NCI-H146 treated with DMSO at 0.1 percent for 48 hours (cell line): ENCODE measurements around the gene SERPINA10.

Experiments used
- DNase-seq: peaks from one replicate; lab custom pipeline; 2025; ENCODE audit not compliant: unreplicated experiment; lab: John Stamatoyannopoulos, UW

Gene SERPINA10

DNA sequence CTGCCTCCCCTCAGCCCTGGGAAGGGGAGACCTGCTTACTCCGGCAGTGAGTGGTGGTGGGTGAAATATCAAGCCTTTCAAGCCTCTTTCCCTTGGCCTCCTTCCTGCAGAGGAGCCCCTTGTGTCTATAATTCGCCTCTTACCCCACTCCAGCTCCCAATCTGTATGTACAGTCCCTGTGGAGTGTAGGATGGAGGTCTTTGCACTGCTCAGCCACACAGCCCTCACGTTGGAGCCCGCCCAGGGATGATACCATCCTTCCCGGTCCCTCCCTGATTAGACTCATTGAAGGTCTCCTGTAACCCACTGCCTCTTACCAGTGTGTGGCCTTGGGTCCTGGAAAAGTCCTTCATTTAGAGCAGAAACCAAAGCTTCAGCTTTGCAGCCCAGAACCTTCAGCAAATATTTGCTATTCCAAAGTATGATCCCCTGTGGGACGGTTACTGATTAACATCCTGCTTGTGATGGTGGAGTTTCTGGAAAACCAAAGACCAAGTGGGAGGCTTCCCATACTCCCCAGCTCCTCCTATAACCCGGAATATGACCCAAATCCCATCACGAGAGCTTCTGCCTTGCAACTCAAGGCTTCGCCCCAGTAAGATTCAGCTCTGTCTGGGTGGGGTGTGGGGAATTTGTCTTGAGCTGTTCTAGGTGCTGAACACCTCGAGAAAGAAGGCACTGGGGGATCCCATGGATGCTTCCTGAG lies at the start of gene SERPINA10:
Gene SERPINA10, minus strand, starts transcription at position 397 of the 706 bp plus-strand sequence. CDS start 2,675 bp downstream, outside the sequence.
- DNase-seq, result no peak

DNA sequence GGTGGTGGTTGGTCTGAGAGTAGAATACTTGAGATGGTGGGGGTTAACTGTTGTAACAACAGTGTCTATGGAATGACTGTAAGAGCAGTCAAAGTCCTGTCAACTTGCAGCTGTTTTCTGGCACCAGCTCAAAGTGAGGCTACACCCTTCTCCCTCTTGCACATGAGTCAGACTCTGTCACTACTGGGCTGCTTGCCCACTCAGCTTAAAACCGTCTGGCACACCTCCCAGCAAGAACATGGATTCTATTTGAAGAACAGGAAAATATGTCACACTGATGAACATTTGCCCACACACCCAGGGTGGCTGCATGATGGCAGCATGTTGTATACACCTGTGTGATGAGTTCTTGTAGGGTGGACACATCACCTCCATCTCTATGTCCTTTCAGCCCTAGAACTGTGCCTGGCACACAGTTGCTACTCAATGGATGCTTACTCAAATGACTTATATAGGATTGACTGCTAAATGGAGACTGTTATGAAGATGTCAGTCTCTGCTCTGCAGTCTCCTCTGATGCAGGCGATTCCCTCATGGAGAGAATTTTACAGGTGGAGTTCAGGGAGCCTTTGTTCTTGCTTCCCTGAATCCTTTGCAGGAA lies 49.4 kb upstream of the SERPINA10 start:
- DNase-seq, result no peak

- no peak for DNase-seq
These were observed 48.7 kb upstream of the SERPINA10 start for GRCh38 chr14:94341656-94342333.

DNA sequence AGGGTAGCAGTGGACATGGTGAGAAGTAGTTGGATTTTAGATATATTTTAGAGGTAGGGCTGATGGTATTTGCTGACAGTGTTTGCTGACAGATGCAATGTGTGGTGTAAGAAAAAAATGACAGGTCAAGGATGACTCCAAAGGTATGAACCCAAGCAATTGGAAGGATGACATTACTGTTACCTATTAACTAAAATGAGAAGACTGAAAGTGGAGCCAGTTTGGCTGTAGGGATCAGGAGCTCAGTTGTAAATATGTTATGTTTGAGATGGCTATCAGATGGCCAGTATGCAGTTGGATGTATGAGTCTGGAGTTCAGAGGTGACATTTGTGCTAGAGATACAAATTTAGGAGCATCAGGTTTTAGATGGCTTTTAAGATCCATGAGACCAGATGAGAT lies 47.5 kb upstream of the SERPINA10 start:
- no peak for DNase-seq

- no peak for DNase-seq
These were observed 45.0 kb upstream of the SERPINA10 start for GRCh38 chr14:94338023-94338422.

DNA sequence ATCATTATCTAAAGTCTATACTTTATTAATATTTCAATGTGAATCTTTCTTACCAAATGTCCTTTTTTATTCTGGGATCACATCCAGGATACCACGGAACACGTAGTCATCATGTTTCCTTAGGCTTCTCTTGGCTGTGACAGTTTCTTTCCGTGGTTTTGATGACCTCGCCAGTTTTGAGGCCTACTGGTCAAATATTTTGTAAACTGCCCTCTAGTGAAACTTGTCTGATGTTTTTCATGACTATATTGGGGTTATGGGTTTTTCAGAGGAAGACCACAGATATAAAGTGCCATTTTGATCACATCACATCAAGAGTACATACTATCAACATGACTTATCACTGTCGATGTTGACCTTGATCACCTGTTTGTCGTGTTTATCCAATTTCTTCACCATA lies 44.2 kb upstream of the SERPINA10 start:
- DNase-seq, result no peak

GRCh38 chr14:94334872-94335271 lies 41.8 kb upstream of the SERPINA10 start:
- no peak for DNase-seq

DNA sequence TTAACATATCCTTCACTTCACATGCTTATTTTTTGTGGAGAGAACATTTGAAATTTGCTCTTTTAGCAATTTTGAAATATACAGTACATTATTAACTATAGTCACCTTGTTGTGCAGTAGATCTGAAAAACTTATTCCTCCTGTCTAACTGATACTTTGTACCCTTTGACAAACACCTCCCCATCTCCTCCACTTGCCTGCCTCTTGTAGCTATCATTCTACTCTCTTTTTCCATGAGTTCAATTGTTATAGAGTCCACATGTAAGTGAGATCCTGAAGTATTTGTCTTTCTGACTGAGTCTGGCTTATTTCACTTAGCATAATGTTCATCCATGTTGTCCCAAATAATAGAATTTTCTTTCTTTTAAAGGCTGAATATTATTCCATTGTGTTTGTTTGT lies 39.5 kb upstream of the SERPINA10 start:
- no peak for DNase-seq

DNA sequence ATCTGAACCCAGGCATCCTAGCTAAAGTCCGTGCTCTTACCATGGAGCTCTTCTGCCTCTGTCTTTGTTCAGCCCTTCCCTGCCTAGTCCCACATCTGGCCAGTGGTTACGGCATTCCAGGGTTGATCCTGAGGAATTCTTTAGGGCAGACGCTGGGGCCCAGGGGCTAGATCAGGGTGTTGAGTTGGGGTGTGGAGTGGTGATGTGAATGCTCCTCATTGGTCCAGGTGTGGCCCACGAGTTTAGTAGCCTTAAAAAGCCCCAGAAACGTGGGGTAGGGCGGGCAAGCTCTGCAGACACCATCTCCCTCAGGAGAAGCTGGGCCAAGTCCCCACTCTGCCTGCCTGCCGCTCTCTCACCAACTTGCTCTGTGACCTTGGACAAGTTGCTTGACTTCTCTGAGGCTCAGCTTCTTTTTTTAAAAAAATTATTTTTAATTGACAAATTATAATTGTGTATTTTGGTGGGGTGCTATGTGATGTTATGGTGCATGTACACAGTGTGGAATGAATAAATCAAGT lies 39.1 kb upstream of the SERPINA10 start:
- no peak for DNase-seq

- DNase-seq, result no peak
These were observed 38.4 kb upstream of the SERPINA10 start for GRCh38 chr14:94331462-94331861.

DNA sequence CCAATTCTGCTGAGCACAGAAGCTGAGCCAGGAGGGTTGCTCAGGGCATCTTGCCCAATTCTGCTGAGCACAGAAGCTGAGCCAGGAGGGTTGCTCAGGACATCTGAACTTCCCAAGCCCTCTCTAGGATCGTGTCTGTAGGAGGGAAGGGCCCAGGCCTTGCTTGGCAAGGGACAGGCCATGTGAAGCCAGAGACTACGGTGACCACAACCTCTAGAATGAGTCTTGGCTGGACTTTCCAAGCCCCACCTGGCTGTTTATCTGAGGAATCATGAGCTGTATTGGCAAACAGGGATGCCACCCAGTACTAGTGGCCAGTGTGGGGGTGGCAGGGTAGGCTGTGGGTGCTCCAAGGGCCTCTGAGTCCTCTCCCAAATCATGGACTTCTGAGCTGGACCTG lies 37.8 kb upstream of the SERPINA10 start:
- no peak for DNase-seq

GRCh38 chr14:94330432-94330831 lies 37.4 kb upstream of the SERPINA10 start:
- DNase-seq, result no peak

DNA sequence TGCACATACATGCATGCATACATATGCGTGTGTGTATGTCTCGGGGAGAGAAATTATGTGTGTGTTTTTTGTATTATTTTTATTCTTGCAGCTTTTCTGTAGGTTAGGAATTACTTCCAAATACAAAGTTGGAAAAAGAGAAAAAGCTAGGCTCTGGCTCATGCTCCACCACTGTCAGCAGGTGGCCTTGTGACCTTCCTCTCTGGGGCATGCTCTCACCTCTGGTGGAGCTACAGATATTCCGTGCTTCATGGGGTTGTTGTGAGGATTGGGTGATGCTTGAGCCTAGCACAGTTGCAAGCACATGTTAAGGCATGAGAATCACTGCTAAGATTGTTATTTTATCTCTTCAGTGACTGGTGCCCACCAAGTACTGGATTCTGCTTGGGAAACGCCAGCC lies 36.8 kb upstream of the SERPINA10 start:
- DNase-seq, result no peak

DNA sequence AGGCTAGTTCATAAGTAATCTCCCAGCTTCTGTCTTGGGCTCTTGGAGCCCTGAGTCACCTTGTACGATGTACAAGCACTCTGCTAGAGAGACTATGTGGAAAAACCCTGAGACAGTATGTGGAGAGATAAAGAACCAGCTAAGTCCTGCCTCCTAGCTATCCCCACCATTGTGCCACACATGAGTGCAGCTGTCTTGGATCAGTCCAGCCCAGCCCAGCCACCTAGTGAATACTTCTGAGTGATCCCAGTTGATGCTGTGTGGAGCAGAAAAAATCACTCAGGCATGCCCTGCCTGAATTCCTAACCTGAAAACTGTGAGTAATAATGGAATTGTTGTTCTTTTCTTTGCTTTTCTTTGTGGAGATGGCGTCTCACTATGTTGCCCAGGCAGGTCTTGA lies 35.1 kb upstream of the SERPINA10 start:
- no peak for DNase-seq

DNA sequence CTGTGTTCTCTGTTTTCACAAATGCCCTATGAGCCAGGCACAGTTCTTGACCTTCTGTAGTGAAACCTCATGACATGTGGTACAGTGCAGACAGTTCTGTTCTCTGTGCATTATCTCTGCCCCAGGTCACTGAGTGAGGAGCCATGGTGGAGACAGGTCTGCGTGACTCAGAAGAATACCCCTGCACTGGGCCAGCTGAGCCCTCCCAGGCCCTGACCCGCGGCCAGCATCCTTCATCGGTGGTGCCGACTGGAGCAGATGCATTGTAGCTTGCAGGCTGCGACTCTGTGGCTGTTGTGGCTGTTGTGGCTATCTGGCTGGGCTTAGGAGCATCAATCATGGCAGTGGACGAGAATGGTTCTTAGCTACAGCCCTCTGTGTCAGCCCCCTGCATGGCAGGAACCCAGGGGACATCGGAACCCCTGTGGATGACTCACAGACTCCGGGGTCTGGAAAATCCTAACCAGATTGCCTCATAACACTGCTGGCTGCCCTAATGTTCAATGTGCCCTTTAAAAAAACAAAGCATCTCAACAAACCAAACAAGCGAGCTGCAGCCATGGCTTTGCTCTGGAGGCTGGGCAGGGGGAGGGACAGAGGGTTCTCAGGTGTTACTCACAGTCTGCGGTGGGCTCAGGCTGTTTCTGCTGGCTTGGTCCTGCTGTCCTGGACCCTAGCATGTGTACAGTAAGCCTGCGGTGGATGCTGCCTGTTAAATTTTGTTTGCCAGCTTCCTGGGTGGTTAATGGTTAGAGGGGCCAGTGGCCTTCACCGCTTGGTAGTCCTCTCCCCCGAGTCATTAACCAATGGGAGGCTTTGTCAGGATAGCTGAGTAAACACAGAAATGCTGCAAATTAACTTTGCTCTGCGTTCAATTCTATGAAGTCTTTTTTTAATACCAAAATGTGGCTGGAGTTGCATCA lies 29.8 kb upstream of the SERPINA10 start, which contains the start of gene SERPINA6:
Gene SERPINA6, minus strand, starts transcription at position 689 of the 923 bp plus-strand sequence. CDS start 8,688 bp downstream, outside the sequence.
- no peak for DNase-seq

- DNase-seq, result no peak
These were observed 28.6 kb upstream of the SERPINA10 start for GRCh38 chr14:94321421-94322271.

GRCh38 chr14:94320243-94320642 lies 27.2 kb upstream of the SERPINA10 start:
- DNase-seq, result no peak

DNA sequence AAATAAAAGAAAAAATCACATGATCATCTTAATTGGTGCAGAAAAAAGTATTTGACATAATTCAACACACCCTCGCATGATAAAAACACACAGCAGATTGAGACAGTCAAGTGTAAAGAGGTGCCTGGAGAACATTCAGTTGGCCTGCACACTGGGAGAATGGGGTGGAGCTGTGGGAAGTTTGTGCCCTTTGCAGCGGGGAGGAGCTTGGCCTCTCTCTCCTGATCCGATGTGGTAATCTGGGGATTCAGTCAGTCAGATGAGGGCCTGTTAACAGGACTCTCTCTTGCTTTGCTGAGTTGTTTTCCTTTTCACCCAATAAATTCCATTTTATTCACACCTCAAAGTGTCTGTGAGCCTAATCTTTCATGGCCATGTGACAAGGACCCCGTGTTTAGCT lies 24.2 kb upstream of the SERPINA10 start:
- no peak for DNase-seq

GRCh38 chr14:94316692-94317091 lies 23.6 kb upstream of the SERPINA10 start:
- DNase-seq, result no peak

GRCh38 chr14:94314890-94315289 lies 21.8 kb upstream of the SERPINA10 start:
- no peak for DNase-seq
